ENCODE measurements around the gene HK2. TPM values are rescaled to one million over a fixed set of nuclear protein-coding genes. Genes with fewer than 3 reads are reported as not detected.

The HK2 gene
- total RNA-seq, 1 donor from 2014 or later = 6.8 TPM

DNA sequence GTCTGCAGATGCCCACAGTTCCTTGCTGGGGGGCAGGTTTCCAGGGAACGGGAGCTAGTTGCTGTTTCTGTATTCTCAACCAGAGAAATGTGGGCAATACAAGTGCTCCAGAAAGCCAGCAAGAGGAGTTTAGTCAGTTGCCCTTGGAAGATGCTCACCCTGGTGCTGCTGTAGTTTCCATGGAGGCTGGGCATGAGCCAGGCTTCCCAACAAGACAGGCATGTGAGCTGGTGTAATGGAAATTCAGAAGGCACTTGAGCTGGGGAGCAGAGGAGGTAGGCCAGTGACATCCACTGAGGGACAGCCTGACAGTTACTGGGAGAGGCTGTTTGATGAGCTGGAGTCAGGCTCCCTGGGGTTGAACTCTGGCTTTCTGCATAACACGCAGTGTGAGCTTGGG, 7.7 kb downstream of the HK2 start:
- Histone ChIP-seq H3K27me3 (no peaks in the 10 kb centered on the region), H3K36me3 (no peaks in the 10 kb centered on the region), H3K27ac (no peak overlapping the region), H3K4me3 (no peak overlapping the region), H3K9me3 (no peaks in the 10 kb centered on the region), H3K4me1 (peaks cover 10 to 29% of the 10 kb centered on the region in 2 donors)
- no peak for DNase-seq (ENCODE audit: low spot score in 2 of 2)
- TF ChIP-seq, protein P1, sequence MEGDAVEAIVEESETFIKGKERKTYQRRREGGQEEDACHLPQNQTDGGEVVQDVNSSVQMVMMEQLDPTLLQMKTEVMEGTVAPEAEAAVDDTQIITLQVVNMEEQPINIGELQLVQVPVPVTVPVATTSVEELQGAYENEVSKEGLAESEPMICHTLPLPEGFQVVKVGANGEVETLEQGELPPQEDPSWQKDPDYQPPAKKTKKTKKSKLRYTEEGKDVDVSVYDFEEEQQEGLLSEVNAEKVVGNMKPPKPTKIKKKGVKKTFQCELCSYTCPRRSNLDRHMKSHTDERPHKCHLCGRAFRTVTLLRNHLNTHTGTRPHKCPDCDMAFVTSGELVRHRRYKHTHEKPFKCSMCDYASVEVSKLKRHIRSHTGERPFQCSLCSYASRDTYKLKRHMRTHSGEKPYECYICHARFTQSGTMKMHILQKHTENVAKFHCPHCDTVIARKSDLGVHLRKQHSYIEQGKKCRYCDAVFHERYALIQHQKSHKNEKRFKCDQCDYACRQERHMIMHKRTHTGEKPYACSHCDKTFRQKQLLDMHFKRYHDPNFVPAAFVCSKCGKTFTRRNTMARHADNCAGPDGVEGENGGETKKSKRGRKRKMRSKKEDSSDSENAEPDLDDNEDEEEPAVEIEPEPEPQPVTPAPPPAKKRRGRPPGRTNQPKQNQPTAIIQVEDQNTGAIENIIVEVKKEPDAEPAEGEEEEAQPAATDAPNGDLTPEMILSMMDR (IDR thresholded peaks at IDR 0.05) = no peak
- intact Hi-C loops (cut with DNase I) = loop anchor here (10.0 kb wide), 1 partner anchor 303 kb away; no protein-coding TSS in a partner anchor

DNA sequence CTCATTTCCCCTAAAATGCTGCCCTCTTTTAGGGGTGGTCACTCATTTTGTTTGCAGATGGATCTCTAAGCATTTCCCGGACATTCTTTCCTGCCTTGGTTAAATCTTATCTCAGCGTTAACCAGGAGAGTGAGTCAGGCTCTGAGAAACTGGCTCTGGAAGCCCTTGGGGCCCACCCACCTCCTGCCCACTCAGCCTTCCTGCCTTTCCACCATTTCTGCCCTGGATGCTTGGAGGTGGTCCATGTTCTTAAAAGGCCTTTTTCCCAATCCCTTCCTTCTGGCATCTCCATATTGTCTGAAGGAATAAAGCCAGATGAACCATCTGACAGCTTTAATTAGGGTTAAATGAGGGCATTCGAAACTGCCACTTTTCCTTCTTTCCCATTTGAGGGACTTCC, 9.5 kb downstream of the HK2 start:
- intact Hi-C loops (cut with DNase I) = loop anchor here (10.0 kb wide), 1 partner anchor 301 kb away; no protein-coding TSS in a partner anchor
- no peaks in the 10 kb centered on the region for H3K27me3 ChIP-seq
- peak in 1 of 2 donors; percentile 68 for DNase-seq (ENCODE audit: low spot score in 2 of 2)
- H3K9me3 ChIP-seq = no peaks in the 10 kb centered on the region
- H3K4me1 ChIP-seq = peaks cover 10 to 26% of the 10 kb centered on the region in 2 donors
- TF ChIP-seq, protein P1 (IDR thresholded peaks at IDR 0.05) = no peak
- no peak overlapping the region for H3K4me3 ChIP-seq
- H3K27ac ChIP-seq = peak overlapping the region; percentile 87 to 92
- H3K36me3 ChIP-seq = no peaks in the 10 kb centered on the region

DNA sequence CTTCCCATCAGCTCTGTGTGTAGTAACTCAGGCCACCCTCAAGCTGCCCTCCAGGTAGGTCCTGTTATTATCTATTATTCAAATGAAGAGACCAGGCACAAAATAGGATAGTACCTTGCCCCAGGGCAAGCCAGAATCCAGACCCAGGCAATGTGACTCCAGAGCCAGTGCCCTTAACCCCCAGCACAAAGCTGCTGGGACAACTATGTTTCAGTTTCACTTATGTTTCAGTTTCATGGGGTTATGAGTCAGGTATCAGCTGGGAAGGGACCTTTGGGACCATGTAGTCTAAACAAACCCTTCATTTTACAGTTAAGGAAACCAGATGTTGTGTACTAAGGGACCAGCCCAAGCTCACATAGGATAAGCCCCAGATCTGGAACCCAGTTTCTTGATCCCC, 10.0 kb downstream of the HK2 start:
- TF ChIP-seq, protein P1 (IDR thresholded peaks at IDR 0.05) = no peak
- H3K9me3 ChIP-seq = no peaks in the 10 kb centered on the region
- no peaks in the 10 kb centered on the region for H3K36me3 ChIP-seq
- intact Hi-C loops (cut with DNase I) = loop anchor here (10.0 kb wide), 1 partner anchor 301 kb away; no protein-coding TSS in a partner anchor
- DNase-seq (ENCODE audit: low spot score in 2 of 2) = no peak
- peak overlapping the region; percentile 87 to 92 for H3K27ac ChIP-seq
- H3K4me3 ChIP-seq = no peak overlapping the region
- H3K27me3 ChIP-seq = no peaks in the 10 kb centered on the region
- peaks cover 10 to 29% of the 10 kb centered on the region in 2 donors for H3K4me1 ChIP-seq

DNA sequence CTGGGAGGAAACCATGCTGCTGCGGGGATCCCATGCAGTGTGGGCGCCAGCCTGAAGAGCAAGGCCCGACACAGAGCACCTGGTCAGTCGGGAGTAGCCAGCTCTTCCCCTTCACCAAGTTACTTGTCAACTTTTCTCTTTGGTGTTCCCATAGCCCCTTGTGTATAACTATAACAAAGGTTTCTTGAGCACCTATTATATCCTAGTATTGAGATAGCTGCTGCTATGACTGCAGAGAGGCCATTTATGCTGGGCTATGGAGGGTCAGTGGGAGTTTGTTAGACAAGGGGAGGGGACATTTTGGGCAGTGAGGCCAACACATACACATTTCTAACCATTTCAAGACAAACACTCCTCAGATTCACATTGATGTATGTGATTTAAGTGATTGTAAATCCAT, 10.8 kb downstream of the HK2 start:
- no peaks in the 10 kb centered on the region for H3K9me3 ChIP-seq
- no peaks in the 10 kb centered on the region for H3K27me3 ChIP-seq
- peak overlapping the region; percentile 87 to 92 for H3K27ac ChIP-seq
- no peaks in the 10 kb centered on the region for H3K36me3 ChIP-seq
- no peak overlapping the region for H3K4me3 ChIP-seq
- no peak for DNase-seq (ENCODE audit: low spot score in 2 of 2)
- peaks cover 10 to 29% of the 10 kb centered on the region in 2 donors for H3K4me1 ChIP-seq
- intact Hi-C loops (cut with DNase I) = loop anchor here (1.0 to 10.0 kb wide), 3 partner anchors 8 to 1457 kb away; partner anchors contain the start of gene ALMS1
- TF ChIP-seq, protein P1 (IDR thresholded peaks at IDR 0.05) = no peak

DNA sequence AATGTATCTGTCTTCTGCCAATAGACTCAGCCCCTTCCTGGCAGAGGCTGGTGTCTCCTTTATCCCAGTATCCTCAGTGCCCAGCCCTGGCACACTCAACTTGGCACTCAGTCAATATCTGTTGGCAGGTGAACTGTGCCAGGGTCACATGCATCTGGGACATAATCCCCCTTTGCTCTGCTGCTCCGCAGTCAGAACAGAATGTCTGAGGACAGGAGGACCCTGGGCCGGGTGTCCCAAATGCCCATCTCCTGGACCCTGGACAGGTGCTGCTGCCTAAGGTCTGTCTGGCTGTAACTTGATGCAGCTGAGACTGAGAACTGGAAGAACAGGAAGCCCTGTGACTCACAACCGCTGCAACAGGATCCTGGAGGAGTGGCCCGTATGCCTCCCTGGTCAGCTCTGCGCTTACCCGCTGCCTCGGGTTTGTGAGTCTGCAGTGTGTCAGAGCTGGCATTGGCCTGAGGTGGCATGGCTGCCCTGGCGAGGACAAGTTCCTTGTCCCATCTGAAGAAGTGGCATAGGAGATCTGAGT, 11.4 kb downstream of the HK2 start:
- no peaks in the 10 kb centered on the region for H3K27me3 ChIP-seq
- H3K4me1 ChIP-seq = peaks cover 10 to 29% of the 10 kb centered on the region in 2 donors
- TF ChIP-seq, protein P1 (IDR thresholded peaks at IDR 0.05) = no peak
- peak overlapping the region; percentile 87 to 92 for H3K27ac ChIP-seq
- no peaks in the 10 kb centered on the region for H3K36me3 ChIP-seq
- H3K9me3 ChIP-seq = no peaks in the 10 kb centered on the region
- DNase-seq (ENCODE audit: low spot score in 2 of 2) = peak; percentile 93 to 95
- H3K4me3 ChIP-seq = no peak overlapping the region
- intact Hi-C loops (cut with DNase I) = loop anchor here (1.0 to 10.0 kb wide), 3 partner anchors 9 to 1458 kb away; partner anchors contain the start of gene ALMS1

Data from ascending aorta (tissue), 2 donors.